ENCODE data around the gene TLDC2. TPM values are rescaled to one million over a fixed set of nuclear protein-coding genes. Genes with fewer than 3 reads are reported as not detected.

TLDC2 gene
- total RNA-seq, 1 experiment from 2014 or later: not detected

- Mint-ChIP-seq H3K4me1 (ENCODE audit: insufficient read depth, unreplicated experiment) (no peaks in the 10 kb centered on the region), H3K4me3 (ENCODE audit: unreplicated experiment) (no peak overlapping the region), H3K27me3 (ENCODE audit: insufficient read depth, unreplicated experiment) (no peaks in the 10 kb centered on the region), H3K9me3 (ENCODE audit: unreplicated experiment) (no peaks in the 10 kb centered on the region), H3K27ac (ENCODE audit: low read depth, unreplicated experiment) (no peak overlapping the region), H3K36me3 (ENCODE audit: insufficient read depth, unreplicated experiment) (no peaks in the 10 kb centered on the region)
- ChIA-PET CTCF (interaction anchor here (0.6 to 1.1 kb wide), 4 partner anchors 24 to 205 kb away, joined by 3 to 4 read pairs (median 4); no protein-coding TSS in a partner anchor), POLR2A (no interaction called here)
- intact Hi-C loops (cut with micrococcal nuclease): loop anchor here (5.0 to 10.0 kb wide), 3 partner anchors 251 to 714 kb away; no protein-coding TSS in a partner anchor
- BruUV-seq (replicated peaks): no TSS peak
- no peak for DNase-seq (ENCODE audit: unreplicated experiment)
- TF ChIP-seq, protein P1, sequence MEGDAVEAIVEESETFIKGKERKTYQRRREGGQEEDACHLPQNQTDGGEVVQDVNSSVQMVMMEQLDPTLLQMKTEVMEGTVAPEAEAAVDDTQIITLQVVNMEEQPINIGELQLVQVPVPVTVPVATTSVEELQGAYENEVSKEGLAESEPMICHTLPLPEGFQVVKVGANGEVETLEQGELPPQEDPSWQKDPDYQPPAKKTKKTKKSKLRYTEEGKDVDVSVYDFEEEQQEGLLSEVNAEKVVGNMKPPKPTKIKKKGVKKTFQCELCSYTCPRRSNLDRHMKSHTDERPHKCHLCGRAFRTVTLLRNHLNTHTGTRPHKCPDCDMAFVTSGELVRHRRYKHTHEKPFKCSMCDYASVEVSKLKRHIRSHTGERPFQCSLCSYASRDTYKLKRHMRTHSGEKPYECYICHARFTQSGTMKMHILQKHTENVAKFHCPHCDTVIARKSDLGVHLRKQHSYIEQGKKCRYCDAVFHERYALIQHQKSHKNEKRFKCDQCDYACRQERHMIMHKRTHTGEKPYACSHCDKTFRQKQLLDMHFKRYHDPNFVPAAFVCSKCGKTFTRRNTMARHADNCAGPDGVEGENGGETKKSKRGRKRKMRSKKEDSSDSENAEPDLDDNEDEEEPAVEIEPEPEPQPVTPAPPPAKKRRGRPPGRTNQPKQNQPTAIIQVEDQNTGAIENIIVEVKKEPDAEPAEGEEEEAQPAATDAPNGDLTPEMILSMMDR (IDR thresholded peaks at IDR 0.05; ENCODE audit: unreplicated experiment): no peak
These were observed 40.3 kb downstream of the TLDC2 start for GRCh38 chr20:36916199-36916598.

DNA sequence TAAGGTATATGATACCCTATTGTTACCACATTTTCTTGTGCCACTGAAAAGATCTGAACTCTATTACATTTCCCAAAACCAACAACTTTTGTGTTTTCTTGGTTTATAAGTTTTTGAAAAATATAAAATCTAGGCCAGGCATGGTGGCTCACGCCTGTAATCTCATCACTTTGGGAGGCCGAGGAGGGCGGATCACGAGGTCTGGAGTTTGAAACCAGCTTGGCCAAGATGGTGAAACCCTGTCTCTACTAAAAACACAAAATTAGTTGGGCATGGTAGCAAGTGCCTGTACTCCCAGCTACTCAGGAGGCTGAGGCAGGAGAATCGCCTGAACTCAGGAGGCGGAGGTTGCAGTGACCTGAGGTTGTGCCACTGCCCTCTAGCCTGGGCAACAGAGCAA lies 41.3 kb downstream of the TLDC2 start:
- H3K27me3 Mint-ChIP-seq (ENCODE audit: insufficient read depth, unreplicated experiment): no peaks in the 10 kb centered on the region
- ChIA-PET CTCF (interaction anchor here (0.6 to 2.4 kb wide), 4 partner anchors 31 to 701 kb away, joined by 3 to 9 read pairs (median 4); no protein-coding TSS in a partner anchor), POLR2A (interaction anchor here (0.8 kb wide), 1 partner anchor 425 kb away, joined by 3 read pairs; no protein-coding TSS in a partner anchor)
- no peaks in the 10 kb centered on the region for H3K4me1 Mint-ChIP-seq (ENCODE audit: insufficient read depth, unreplicated experiment)
- H3K4me3 Mint-ChIP-seq (ENCODE audit: unreplicated experiment): no peak overlapping the region
- no peaks in the 10 kb centered on the region for H3K9me3 Mint-ChIP-seq (ENCODE audit: unreplicated experiment)
- intact Hi-C loops (cut with micrococcal nuclease): loop anchor here (5.0 to 10.0 kb wide), 3 partner anchors 252 to 715 kb away; no protein-coding TSS in a partner anchor
- no peaks in the 10 kb centered on the region for H3K36me3 Mint-ChIP-seq (ENCODE audit: insufficient read depth, unreplicated experiment)
- no TSS peak for BruUV-seq (replicated peaks)
- TF ChIP-seq, protein P1 (IDR thresholded peaks at IDR 0.05; ENCODE audit: unreplicated experiment): no peak
- H3K27ac Mint-ChIP-seq (ENCODE audit: low read depth, unreplicated experiment): no peak overlapping the region
- no peak for DNase-seq (ENCODE audit: unreplicated experiment)

- TF ChIP-seq, protein P1 (IDR thresholded peaks at IDR 0.05; ENCODE audit: unreplicated experiment): no peak
- DNase-seq (ENCODE audit: unreplicated experiment): no peak
- CTCF ChIA-PET: interaction anchor here (0.6 to 2.4 kb wide), 6 partner anchors 10 to 701 kb away, joined by 3 to 10 read pairs (median 4); no protein-coding TSS in a partner anchor
- Mint-ChIP-seq H3K4me3 (ENCODE audit: unreplicated experiment) (no peak overlapping the region), H3K9me3 (ENCODE audit: unreplicated experiment) (no peaks in the 10 kb centered on the region), H3K27me3 (ENCODE audit: insufficient read depth, unreplicated experiment) (no peaks in the 10 kb centered on the region), H3K27ac (ENCODE audit: low read depth, unreplicated experiment) (no peak overlapping the region), H3K36me3 (ENCODE audit: insufficient read depth, unreplicated experiment) (no peaks in the 10 kb centered on the region), H3K4me1 (ENCODE audit: insufficient read depth, unreplicated experiment) (no peaks in the 10 kb centered on the region)
- POLR2A ChIA-PET: interaction anchor here (0.7 to 0.8 kb wide), 2 partner anchors 32 to 426 kb away, joined by 3 read pairs; no protein-coding TSS in a partner anchor
- intact Hi-C loops (cut with micrococcal nuclease): loop anchor here (5.0 to 10.0 kb wide), 3 partner anchors 253 to 716 kb away; no protein-coding TSS in a partner anchor
- BruUV-seq (replicated peaks): no TSS peak
These were observed 42.0 kb downstream of the TLDC2 start for GRCh38 chr20:36917943-36918342.

- Mint-ChIP-seq H3K4me1 (ENCODE audit: insufficient read depth, unreplicated experiment) (no peaks in the 10 kb centered on the region), H3K9me3 (ENCODE audit: unreplicated experiment) (no peaks in the 10 kb centered on the region), H3K27ac (ENCODE audit: low read depth, unreplicated experiment) (no peak overlapping the region), H3K36me3 (ENCODE audit: insufficient read depth, unreplicated experiment) (no peaks in the 10 kb centered on the region), H3K4me3 (ENCODE audit: unreplicated experiment) (no peak overlapping the region), H3K27me3 (ENCODE audit: insufficient read depth, unreplicated experiment) (no peaks in the 10 kb centered on the region)
- CTCF ChIA-PET: interaction anchor here (0.6 to 2.2 kb wide), 22 partner anchors 9 to 1000 kb away, joined by 3 to 10 read pairs (median 3); no protein-coding TSS in a partner anchor
- peak; percentile 66 for DNase-seq (ENCODE audit: unreplicated experiment)
- BruUV-seq (replicated peaks): no TSS peak
- POLR2A ChIA-PET: interaction anchor here (0.6 to 1.5 kb wide), 4 partner anchors 49 to 259 kb away, joined by 3 to 5 read pairs (median 4); partner anchors contain the start of gene RPN2
- intact Hi-C loops (cut with micrococcal nuclease): loop anchor here (5.0 to 10.0 kb wide), 3 partner anchors 255 to 718 kb away; no protein-coding TSS in a partner anchor
- TF ChIP-seq, protein P1 (IDR thresholded peaks at IDR 0.05; ENCODE audit: unreplicated experiment): peak; percentile 65
These were observed 43.9 kb downstream of the TLDC2 start for GRCh38 chr20:36919715-36920333.
